Measurements from ENCODE around the gene TMSB10. TPM values are rescaled to one million over a fixed set of nuclear protein-coding genes. Genes with fewer than 3 reads are reported as not detected.

Gene TMSB10
- total and polyA plus RNA-seq, 2 experiments from 2014 or later, result 834 to 2,942 TPM

GRCh38 chr2:84918430-84918829 is 13.0 kb downstream of the TMSB10 start:
- no peaks in the 10 kb centered on the region for H3K4me1 Mint-ChIP-seq
- Histone ChIP-seq H3K4me2 (no peak overlapping the region), H4K20me1 (replicated peaks; ENCODE audit: insufficient read depth) (no peaks in the 10 kb centered on the region), H3K4me1 (ENCODE audit: insufficient read depth) (no peaks in the 10 kb centered on the region), H3K9me2 (ENCODE audit: insufficient read depth) (0 out of 2 replicates have a peak, but pooled peaks cover 2% of the 10 kb centered on the region), H3K79me2 (replicated peaks; ENCODE audit: insufficient read depth) (no peaks in the 10 kb centered on the region), H3K27me3 (ENCODE audit: insufficient read depth) (no peaks in the 10 kb centered on the region), H3K27ac (ENCODE audit: low read depth) (no peak overlapping the region), H2AFZ (no peak overlapping the region), H3K36me3 (ENCODE audit: insufficient read depth) (no peaks in the 10 kb centered on the region), H3K4me3 (no peak overlapping the region), H3F3A (replicated peaks; ENCODE audit: low read depth) (no peaks in the 10 kb centered on the region)
- ATAC-seq (no peak), DNase-seq (ENCODE audit: low spot score) (no peak)
- TF ChIP-seq STAT1 (IDR thresholded peaks at IDR 0.05; ENCODE audit: unreplicated experiment), result no peak
- no peak for TF ChIP-seq ZNF462 (CRISPR knock-in tag; IDR thresholded peaks at IDR 0.05)
- no peak for TF ChIP-seq CTCF (conservative IDR thresholded peaks at IDR 0.05; ENCODE audit: low read depth in 2 of 2)
- H3K9me3 Mint-ChIP-seq, result no peaks in the 10 kb centered on the region
- no peak overlapping the region for H3K27ac Mint-ChIP-seq
- H3K36me3 Mint-ChIP-seq (ENCODE audit: low read depth), result no peaks in the 10 kb centered on the region
- no peak overlapping the region for H3K4me3 Mint-ChIP-seq
- no peaks in the 10 kb centered on the region for H3K27me3 Mint-ChIP-seq (ENCODE audit: insufficient read depth, low read depth, poor library complexity)

Measured in GM23338 (cell line).